OCI-LY1 (cell line): ENCODE results near the gene UCP1.

ENCODE experiments used
- H2AFZ ChIP-seq: fragments of 200-600 bp; sonication (generic), shearing (Covaris generic); 2 replicates; pipeline ENCODE4 v1.6.0; 2014; ENCODE audit warnings: antibody characterized with exemption, mild to moderate bottlenecking, low read length
- H3F3A ChIP-seq: fragments of 200-600 bp; sonication (generic), shearing (Covaris generic); 2 replicates; pipeline ENCODE4 v1.6.0; 2014; ENCODE audit warnings: mild to moderate bottlenecking, antibody characterized with exemption, low read length, moderate library complexity; ENCODE audit not compliant: insufficient read depth
- H3K27ac ChIP-seq: fragments of 200-600 bp; sonication (generic); 2 replicates; pipeline ENCODE4 v1.5.1; 2014; ENCODE audit warnings: low read length, mixed run types, mild to moderate bottlenecking, low read depth; ENCODE audit not compliant: poor library complexity, severe bottlenecking
- H3K27me3 ChIP-seq: fragments of 200-600 bp; sonication (generic); 2 replicates; pipeline ENCODE4 v1.6.0; 2014; ENCODE audit warnings: antibody characterized with exemption, mild to moderate bottlenecking, low read length, moderate library complexity; ENCODE audit not compliant: insufficient read depth
- H3K36me3 ChIP-seq: fragments of 200-600 bp; sonication (generic); 2 replicates; pipeline ENCODE4 v1.6.1; 2014; ENCODE audit warnings: mild to moderate bottlenecking, antibody characterized with exemption, low read length, moderate library complexity, mixed read lengths; ENCODE audit not compliant: insufficient read depth
- H3K4me1 ChIP-seq: fragments of 200-600 bp; sonication (generic); 2 replicates; pipeline ENCODE4 v1.5.1; 2014; ENCODE audit warnings: mild to moderate bottlenecking, low read length, moderate library complexity; ENCODE audit not compliant: insufficient read depth, severe bottlenecking
- H3K4me2 ChIP-seq: fragments of 200-600 bp; sonication (generic), shearing (Covaris generic); 2 replicates; pipeline ENCODE4 v1.6.1; 2014; ENCODE audit warnings: low read length
- H3K4me3 ChIP-seq: fragments of 200-600 bp; sonication (generic); 2 replicates; pipeline ENCODE4 v1.5.1; 2014; ENCODE audit warnings: low read length, low read depth, mild to moderate bottlenecking, mixed read lengths; ENCODE audit not compliant: poor library complexity, severe bottlenecking
- H3K79me2 ChIP-seq: fragments of 200-600 bp; shearing (Covaris generic); 2 replicates; pipeline ENCODE4 v1.6.1; 2016; ENCODE audit warnings: mixed run types, low read length, mixed read lengths; ENCODE audit not compliant: insufficient read depth
- H3K9ac ChIP-seq: fragments of 200-600 bp; sonication (generic), shearing (Covaris generic); 2 replicates; pipeline ENCODE4 v1.6.1; 2014; ENCODE audit warnings: mild to moderate bottlenecking, low read length, mixed read lengths
- H3K9me2 ChIP-seq: fragments of 200-600 bp; sonication (generic), shearing (Covaris generic); 2 replicates; pipeline ENCODE4 v1.6.1; 2014; ENCODE audit warnings: low read depth, mild to moderate bottlenecking, low read length, mixed read lengths
- H3K9me3 ChIP-seq: fragments of 200-600 bp; shearing (Covaris generic); 2 replicates; pipeline ENCODE4 v1.6.1; 2014; ENCODE audit warnings: low read length, mixed read lengths
- H4K20me1 ChIP-seq: fragments of 200-600 bp; sonication (generic), shearing (Covaris generic); 2 replicates; pipeline ENCODE4 v1.6.0; 2016; ENCODE audit warnings: mild to moderate bottlenecking, low read length; ENCODE audit not compliant: insufficient read depth
- CTCF ChIP-seq: fragments of 200-600 bp; sonication (generic), shearing (Covaris generic); IDR thresholded peaks from 2 replicates; pipeline ENCODE4 v1.5.1; 2017; ENCODE audit warnings: mild to moderate bottlenecking, antibody characterized with exemption, low read length, moderate library complexity, mixed read lengths
- EZH2 ChIP-seq: fragments of 200-600 bp; sonication (generic), shearing (Covaris generic); IDR thresholded peaks from 2 replicates; pipeline ENCODE4 v1.8.0; 2017; ENCODE audit warnings: borderline replicate concordance, mixed run types, mild to moderate bottlenecking, antibody characterized with exemption, low read length, moderate library complexity, mixed read lengths

Gene UCP1

GRCh38 chr4:140607852-140608251 lies 39.1 kb upstream of the UCP1 start:
- Histone ChIP-seq H3F3A (no peaks in the 10 kb centered on the region), H3K27ac (no peak overlapping the region), H2AFZ (no peak overlapping the region), H3K9me3 (no peaks in the 10 kb centered on the region), H3K9me2 (no peaks in the 10 kb centered on the region), H4K20me1 (no peaks in the 10 kb centered on the region), H3K4me2 (no peak overlapping the region), H3K79me2 (no peaks in the 10 kb centered on the region), H3K27me3 (no peaks in the 10 kb centered on the region), H3K4me1 (no peaks in the 10 kb centered on the region), H3K9ac (no peak overlapping the region), H3K36me3 (no peaks in the 10 kb centered on the region), H3K4me3 (no peak overlapping the region)
- TF ChIP-seq CTCF: no peak
- TF ChIP-seq EZH2: no peak

GRCh38 chr4:140604544-140604943 lies 35.8 kb upstream of the UCP1 start:
- no peaks in the 10 kb centered on the region for H3F3A ChIP-seq
- no peaks in the 10 kb centered on the region for H3K4me1 ChIP-seq
- no peaks in the 10 kb centered on the region for H4K20me1 ChIP-seq
- no peaks in the 10 kb centered on the region for H3K9me2 ChIP-seq
- no peak overlapping the region for H3K4me3 ChIP-seq
- no peak overlapping the region for H2AFZ ChIP-seq
- H3K27ac ChIP-seq: no peak overlapping the region
- TF ChIP-seq EZH2 (no peak), CTCF (no peak)
- H3K9ac ChIP-seq: no peak overlapping the region
- no peaks in the 10 kb centered on the region for H3K79me2 ChIP-seq
- H3K27me3 ChIP-seq: no peaks in the 10 kb centered on the region
- no peaks in the 10 kb centered on the region for H3K36me3 ChIP-seq
- H3K4me2 ChIP-seq: no peak overlapping the region
- H3K9me3 ChIP-seq: no peaks in the 10 kb centered on the region

GRCh38 chr4:140603286-140603685 lies 34.5 kb upstream of the UCP1 start:
- H3K4me2 ChIP-seq: no peak overlapping the region
- no peaks in the 10 kb centered on the region for H3K36me3 ChIP-seq
- H3K79me2 ChIP-seq: no peaks in the 10 kb centered on the region
- H3K9me2 ChIP-seq: no peaks in the 10 kb centered on the region
- H3K4me1 ChIP-seq: no peaks in the 10 kb centered on the region
- H3K27ac ChIP-seq: no peak overlapping the region
- TF ChIP-seq EZH2 (no peak), CTCF (no peak)
- H4K20me1 ChIP-seq: no peaks in the 10 kb centered on the region
- H3K4me3 ChIP-seq: no peak overlapping the region
- no peak overlapping the region for H3K9ac ChIP-seq
- H2AFZ ChIP-seq: no peak overlapping the region
- no peaks in the 10 kb centered on the region for H3K9me3 ChIP-seq
- H3F3A ChIP-seq: no peaks in the 10 kb centered on the region
- H3K27me3 ChIP-seq: no peaks in the 10 kb centered on the region
